ENCODE results near the gene PLXNA4.

PLXNA4 gene

DNA sequence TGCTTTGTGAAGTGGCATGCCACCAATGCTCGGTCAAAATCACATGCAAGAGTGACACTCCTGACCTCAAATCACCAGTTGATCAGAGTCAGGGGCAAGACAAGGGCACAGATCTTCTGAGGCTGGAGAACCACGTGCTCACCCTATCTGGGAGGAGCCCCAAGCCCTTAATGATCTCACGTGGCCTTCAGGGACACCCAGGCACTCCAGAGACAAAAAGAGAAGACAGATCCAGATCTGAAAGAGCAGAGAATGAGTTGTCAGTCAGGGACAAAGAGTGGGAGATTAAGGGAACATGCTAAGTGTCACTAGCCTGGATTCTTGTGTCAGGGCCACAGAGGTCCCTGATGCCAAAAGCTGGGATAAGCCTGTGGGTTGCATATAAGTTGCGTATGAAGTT, 134.3 kb downstream of the PLXNA4 start:
- no peak for DNase-seq (ENCODE audit: low read depth, low spot score)

DNA sequence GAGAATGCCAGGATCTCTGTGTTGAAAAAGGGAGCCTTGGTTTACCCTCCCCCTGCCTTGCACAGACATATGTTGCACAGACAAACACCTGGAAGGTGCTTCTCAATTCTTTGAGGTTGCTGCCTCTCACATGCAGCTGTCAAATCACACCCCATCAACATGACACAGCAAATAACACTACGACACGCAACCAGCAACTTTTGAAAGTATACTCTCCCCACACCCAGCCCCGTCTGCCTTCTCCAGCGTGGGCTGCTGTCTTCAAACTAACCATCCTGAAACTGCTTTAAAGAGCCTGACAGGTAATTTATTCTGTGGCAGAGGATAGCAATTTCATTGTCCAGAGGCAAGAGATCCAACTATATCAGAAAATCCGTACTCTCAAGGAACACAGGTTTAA, 136.1 kb downstream of the PLXNA4 start:
- DNase-seq (ENCODE audit: low read depth, low spot score) = no peak

DNA sequence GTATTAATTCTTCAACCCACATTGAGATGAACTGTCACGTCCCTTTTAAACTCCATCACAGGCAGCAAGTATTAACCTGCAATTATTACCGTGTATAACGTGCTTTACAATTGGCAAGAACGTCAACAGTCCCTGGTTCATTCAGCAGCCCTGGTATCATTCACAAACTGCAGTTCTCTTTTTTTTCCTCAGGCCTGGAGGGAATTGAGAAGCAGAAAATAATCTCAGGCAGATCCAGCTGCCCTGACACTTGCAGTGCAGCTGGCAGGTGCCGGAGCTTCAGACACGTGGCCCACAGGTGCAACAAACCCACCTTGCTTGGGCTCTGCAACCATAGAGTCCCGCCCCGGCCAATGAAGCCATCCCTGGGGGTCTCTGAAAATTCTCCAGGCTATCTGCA, 137.3 kb downstream of the PLXNA4 start:
- no peak for DNase-seq (ENCODE audit: low read depth, low spot score)

DNA sequence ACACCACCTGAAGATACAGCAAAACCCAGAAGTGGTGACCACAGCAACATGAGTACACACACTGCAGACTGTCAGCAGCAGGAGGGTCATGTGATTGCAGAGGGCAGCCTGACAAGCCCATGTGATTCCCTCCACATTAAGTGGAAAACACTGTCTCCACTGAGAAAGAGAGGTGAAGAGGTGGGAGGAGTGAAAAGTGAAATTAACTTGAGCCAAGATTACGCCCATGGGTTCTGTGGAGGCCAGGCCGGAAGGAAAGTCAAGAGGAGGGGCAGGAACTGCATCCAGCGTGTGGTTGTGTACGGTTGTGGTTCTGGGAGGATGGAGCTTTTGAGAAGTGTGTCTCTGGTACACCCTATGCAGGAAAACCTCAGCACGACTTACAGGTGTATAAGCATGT, 138.5 kb downstream of the PLXNA4 start:
- no peak for DNase-seq (ENCODE audit: low read depth, low spot score)

DNA sequence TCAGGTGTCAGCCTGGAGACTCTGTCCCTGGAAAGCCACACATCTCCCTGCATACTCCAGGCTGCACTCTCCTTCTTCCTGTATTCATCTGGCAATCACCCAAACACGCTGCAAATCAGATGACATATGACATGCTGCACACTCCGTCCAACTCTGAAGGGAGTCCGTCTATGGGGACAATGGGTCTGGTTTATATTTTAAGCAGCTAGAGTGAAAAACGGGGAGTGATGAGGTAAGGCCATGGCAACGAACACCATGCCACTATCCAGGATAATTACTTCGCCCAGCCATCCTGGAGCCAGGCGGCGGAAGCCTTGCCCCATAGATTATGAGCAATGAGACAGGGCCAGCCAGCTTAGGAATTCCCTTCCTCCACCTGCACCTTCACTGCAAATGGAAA, 140.1 kb downstream of the PLXNA4 start:
- DNase-seq (ENCODE audit: low read depth, low spot score) = no peak

DNA sequence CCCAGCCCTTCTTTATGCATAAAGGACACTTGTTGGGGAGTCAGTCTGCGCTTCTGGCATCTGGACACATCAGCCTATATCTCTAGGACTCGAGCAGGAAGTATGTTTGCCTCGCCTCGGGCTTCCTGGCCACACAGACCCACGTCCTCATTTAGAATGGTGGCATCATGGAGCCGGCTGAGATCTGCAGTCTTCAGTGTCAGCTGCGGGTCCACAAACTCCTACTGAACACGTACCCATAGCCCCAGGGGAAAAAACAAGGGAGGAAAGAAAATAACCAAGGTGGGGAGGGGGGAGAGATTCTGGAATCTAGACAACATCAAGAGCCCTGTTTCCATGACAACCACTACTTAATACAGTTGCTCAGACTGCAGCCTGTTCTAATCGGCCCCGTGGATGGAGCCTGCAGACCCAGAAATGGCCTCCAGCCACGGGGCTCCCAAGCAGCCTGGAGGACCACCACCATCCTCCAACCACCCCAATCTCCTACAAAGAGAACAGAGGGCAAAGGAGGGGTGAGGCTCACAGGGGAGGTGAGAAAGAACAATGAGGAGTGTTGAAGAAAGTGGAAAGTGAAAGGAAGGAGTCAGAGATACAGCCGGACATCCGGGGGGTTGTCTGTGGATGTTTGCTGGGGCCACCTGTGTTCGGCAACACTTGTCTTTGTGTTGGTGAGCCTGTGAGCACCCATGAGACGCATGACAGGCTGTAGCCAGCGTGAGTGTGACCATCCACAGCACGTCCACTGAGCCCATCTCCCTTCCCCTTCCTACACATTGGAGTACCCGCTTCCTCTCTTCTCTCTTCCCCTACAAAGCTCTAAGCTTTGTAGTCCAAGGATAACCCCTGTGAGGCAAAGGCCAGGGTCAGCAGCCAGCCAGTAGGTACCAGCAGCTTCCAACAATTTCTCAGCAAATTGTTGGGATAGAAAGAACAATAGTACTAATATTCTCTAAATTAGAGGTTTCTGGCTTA, 141.0 kb downstream of the PLXNA4 start:
- DNase-seq (ENCODE audit: low read depth, low spot score) = no peak

DNA sequence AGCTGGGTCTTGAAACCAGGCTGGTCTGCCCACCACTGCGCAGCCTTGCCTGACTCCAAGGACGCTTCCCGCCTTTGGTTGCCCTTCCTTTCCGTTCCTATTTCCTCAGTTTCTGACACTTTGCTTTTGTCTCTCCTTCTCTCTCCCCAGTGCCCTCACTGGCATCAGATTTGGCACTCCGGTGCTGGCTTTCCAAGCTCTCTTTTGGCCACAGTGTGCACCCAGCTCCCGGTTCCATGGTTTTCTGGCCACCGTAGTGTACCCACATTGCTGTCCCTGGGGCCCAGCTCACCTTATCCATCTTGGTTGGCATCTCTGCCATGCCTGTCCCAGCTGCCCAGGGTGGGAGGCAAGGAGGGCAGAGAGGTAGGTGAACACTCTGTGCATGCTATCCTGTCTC, 142.2 kb downstream of the PLXNA4 start:
- DNase-seq (ENCODE audit: low read depth, low spot score) = no peak

DNA sequence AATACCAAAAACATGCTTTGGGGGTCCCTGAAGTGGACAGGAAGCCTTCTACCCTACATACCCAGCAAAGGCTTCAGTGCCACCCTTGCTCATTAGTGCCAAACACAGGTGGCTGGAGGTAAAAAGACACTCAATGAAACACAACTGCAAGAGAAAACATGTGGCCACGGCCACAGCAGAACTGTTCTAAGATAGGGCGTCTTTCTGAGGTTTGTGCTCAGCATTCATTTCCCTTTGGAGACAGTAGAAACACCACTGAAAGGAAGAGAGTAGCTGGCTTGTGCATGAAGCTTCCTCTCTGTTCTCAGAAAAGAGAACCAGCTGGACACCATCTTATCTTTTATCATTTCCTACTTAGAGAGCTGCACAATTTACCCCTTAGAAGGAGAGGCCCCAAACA, 143.0 kb downstream of the PLXNA4 start:
- DNase-seq (ENCODE audit: low read depth, low spot score) = no peak

DNA sequence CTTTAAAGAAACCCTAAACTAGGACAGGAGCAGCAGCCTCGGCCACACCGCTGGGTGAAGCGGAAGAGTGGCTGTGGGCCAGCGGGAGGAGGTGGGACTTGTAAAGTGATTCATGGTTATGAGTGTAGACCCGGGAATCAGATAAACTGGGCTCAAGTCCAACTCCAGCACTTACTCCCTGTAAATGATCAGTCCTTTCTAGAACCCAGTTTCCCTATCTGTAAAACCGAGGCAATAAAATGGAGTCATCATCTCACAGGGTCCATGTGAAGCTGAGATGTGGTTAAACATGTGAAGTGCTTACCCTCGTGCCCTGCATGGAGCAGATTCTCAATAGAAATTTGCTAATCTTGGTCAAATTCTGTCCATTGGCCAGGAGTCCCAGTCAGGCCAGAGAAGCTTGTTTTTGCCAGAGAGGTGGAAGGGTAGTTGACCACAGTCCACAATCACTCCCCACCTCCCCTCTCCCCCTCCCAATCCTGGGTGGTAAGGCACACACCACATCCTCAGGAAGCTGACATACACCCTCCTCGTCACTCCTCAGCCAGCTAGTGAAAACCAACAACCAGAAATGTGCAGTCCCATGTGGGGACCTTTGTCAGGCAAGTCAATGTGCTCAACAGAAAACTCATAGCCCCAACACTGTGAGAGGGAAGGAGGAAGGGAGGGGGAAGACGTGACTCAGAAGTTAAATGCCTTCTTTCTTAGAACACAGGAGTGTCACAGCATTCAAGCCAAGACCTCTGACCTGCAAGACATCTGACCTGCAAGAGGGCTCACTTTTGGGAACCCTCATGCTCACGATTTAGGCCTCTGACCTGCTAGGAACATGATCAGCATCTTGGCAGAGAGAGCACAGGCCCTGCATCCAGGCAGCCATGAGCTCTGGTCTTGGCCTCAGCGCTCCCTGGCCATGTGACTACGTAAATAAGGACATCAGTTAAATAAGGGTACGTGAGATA, 145.1 kb downstream of the PLXNA4 start:
- no peak for DNase-seq (ENCODE audit: low read depth, low spot score)

DNA sequence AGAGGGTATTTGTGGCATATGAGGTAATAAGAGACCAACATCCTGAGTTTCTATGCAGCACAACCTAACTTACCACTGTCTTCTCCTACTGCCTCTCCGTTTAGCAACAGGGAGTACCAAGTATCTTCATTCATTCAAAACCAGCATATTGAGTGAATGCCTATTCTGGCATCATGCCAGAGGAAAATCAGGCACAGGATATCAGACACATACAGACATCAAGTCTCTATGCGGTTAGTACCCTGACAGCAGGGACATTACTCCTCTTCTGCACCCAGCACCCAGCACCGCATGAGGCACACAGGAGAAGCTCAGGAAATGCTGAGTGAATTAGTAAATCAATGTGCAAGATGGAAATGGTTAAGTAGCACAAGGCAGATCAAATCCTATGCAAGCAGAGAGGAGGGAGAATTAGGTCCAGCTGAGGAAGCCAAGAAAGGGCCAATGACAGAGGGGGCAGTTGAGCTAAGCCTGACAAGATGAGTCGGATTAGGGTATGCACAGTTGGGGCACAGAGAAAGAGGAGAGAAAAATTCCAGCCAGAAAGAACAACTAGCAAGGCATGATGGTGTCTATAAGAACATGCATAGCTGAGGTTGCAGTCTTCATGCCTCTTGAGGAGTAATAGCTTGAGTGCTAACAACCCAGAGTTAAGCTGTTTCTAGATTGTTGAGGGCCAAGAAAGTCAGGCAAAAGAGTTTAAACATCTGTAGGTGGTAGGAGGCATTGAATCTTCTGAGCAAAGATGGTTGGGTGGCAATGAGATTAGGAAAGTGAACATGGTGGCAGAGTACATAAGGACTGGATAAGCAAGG, 146.0 kb downstream of the PLXNA4 start:
- no peak for DNase-seq (ENCODE audit: low read depth, low spot score)

DNA sequence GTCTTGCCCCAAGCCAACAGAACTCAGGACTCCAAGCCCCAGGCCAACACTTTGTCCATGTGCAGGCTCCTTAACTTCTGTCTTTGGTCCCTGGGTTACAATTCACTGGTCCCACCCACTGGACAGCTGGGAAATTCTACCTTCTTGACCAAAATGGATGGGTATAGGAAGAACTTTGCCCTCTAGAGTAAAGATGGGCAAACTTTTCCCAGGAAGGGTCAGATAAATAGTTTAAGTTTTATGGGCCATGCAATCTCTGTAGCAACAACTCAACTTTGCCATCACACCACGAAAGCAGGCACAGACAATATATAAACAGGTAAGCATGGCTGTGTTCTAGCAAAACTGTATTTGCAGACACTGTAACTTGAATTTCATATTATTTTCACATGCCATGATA, 147.1 kb downstream of the PLXNA4 start:
- no peak for DNase-seq (ENCODE audit: low read depth, low spot score)

DNA sequence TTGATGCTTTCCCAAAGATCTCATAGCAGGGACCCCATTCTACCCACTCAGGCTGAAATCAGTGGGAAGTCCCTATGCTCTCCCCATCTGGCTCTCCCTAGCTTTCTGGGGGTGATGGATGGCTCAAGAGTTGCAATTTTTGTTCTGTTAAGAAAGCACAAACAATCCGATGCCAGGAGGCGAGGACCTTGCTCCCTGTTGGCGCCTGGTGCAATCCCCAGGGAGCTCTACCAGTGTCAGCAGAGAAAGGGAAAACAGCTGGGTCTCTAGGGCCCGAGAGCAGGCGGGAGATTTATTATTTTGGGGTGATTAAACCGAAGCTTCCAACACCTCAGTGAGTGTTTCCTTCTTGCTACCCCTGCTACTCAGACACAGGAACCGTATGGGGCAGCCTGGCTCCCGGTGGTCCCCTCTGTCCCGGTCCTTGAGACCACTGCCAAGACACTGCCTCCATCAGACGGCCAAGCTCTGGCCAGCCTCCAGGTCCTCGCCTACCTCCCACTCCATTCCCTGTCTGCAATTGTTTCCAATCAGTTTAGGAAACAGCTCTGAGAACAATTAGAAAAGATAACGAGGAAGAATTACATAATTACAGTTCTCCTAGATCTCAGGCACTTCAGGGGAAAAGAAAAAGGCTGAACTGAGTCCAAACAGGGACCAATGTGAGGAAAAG, 147.9 kb downstream of the PLXNA4 start:
- no peak for DNase-seq (ENCODE audit: low read depth, low spot score)

DNA sequence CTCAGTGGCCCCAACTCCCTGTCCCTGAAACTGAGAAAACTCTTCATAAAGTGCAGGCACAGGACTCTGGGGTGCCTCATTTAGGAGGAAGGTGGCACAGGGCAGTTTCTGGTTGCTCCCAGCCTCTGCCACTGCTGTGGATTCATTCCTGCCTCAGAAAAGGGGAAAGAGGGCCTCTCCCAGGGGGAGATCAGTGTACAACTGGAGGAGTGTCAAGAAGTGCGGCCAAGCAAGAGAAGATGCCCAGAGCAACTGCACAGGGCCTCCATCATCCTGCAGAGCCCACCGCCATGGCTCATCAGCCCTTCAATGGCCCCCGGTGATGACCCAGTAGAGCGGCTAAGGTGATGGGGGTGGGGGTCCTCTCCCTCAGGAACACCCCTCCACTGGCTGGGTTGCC, 150.3 kb downstream of the PLXNA4 start:
- DNase-seq (ENCODE audit: low read depth, low spot score) = no peak

DNA sequence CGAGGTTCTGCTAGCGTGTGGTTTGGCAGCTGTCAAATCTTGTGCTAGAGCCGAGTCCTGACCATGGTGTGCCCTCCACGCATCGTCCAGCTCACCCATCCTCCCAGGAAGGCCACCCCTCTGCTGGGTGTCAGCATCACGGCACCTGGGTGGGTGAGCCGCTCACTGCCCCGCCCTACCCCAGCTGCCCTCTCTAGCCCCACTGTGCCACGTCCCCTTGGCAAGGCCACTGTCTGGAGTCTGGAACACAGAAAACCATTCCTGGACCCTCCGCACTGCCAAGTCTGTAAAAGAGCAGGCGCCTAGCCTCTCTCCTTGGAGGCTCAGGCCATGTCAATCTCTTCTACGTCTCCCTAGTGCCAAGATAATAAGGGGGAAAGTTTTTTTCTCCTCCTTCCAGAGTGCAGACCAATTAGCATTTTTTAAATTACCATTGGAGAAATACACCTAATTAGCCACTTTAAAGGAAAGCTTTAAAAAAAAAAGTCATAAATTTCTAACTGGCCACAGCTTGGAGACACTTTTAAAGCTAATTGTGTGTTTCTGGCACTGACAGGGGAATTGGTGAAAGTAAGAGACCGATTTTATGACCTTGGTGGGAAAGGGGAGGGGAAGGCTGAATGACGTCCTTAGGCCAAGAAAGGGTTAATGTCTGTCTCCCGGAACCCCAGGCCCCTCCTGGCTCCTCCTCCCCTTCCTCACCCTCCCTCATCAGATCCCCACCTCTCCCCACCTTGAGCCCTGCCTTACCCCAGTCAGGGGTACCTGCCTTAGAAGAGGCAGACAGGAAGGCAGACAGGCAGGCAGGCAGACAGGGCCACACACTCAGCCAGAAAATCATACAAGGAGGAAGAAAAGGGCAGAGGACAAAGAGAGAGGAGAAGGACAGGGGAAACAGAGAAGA, 151.2 kb downstream of the PLXNA4 start:
- peak; percentile 25 for DNase-seq (ENCODE audit: low read depth, low spot score)

DNA sequence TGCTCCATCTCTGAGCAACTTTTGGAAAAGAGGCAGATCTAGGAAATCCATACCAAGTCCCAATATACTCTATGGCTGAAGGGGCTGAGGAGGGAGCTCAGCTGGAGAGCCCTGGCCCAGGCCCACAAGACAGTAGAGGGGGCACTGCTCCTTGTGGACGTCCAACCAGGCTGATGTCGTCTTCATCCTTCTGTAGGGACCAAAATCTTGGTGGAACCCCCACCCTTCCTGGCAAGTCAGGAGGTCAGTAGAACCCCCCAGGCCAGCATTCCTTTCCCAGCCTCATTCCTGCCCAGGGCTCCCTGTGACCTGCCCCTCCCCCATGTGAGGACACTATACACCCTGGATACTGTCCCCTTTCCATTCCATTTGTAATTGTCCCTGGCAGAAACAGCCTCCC, 152.0 kb downstream of the PLXNA4 start:
- DNase-seq (ENCODE audit: low read depth, low spot score) = no peak

DNA sequence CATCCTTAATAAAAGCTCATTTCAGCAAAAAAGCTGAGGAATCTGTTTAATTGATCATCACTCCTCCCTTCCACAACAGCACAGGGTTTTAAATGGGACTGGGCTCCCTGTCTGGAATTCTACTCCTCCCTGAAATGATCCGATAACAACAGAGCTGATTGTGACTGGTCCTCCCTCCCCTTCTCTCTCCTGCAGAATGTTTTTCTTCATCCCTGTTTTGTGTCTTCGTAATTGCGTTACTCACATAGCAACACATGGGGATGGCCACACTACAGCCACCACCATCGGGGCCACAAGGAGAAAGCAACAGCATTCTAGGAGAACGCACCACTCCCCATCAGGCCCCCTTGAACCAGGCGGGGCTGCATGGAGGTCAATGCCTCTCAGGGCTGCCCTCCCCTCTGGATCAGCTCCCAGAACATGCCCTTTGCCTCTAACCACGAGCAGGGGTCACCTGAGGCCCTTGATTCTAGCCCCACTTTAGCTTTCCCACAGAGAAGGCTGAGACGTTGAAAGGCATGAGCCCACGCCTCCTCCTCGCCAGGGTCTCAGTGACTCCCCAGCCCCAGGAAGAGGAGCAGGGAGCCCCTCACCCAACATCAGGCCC, 152.6 kb downstream of the PLXNA4 start:
- no peak for DNase-seq (ENCODE audit: low read depth, low spot score)

DNA sequence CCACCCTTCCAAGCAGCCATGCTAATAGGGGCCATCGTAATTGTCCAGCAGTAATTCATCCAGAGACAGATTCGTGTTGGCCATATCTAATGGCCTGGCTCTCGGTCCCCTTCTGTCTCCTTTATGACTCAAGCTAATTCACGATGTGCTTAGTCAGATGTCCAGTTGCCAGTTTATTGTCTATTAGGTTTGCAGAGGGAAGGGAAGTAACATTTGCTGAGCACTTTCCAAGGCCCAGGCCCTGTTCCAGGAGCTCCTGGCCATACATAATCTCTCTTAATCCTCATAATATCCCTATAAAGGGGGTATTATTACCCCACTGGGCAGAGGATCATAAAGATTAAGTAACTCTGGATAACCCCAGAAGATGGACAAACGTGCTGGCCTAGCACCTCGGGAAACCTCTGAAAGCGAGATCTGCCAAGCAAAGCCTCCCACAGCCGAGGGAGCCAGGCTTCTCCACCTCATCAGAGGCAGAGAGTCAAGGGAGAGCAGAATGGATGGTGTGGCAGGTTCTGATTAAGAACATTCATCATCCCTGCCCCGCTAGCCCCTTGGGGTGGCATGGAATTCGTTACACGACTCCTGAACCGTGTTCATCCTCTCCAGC, 153.7 kb downstream of the PLXNA4 start:
- no peak for DNase-seq (ENCODE audit: low read depth, low spot score)

DNA sequence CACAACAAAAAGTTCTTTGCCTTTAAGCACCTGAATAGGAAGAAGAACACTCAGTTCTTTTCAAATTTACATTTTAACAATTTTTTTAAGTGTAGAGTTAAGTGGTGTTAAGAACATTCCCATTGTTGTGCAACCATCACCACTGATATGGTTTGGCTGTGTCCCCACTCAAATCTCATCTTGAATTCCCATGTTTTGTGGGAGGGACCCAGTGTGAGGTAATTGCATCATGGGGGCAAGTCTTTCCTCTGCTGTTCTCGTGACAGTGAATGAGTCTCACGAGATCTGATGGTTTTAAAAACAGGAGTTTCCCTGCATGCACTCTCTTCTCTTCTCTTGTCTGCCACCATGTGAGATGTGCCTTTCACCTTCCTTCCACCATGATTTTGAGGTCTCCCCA, 155.7 kb downstream of the PLXNA4 start:
- DNase-seq (ENCODE audit: low read depth, low spot score) = no peak

DNA sequence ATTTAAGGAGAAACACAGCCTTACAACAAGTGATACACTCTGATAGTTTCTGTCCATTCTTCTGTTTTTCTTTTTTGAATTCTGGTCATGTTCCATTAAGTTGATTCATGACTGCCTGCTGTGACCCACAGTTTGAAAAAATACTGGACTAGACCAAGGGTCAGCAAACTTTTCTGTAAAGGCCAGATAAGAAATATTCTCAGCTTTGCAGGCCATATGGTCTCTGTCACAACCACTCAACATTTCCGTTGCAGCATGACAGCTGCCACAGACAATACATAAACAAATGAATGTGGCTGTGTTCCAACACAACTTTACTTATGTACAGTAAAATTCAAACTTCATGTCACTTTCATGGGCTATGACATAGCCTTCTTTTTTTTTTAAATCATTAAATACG, 156.7 kb downstream of the PLXNA4 start:
- no peak for DNase-seq (ENCODE audit: low read depth, low spot score)

Measured in iPS DF 19.7 (cell line).